Ovary (tissue), 9 donors: ENCODE results near the gene CDHR2. TPM values are rescaled to one million over a fixed set of nuclear protein-coding genes. Genes with fewer than 3 reads are reported as not detected.

Source experiments
- DNase-seq, 5 donors: peaks; one replicate each; pipeline ENCODE4 v3.0.0-alpha.2; 2019 to 2020
- H3K27ac ChIP-seq, 2 donors: fragments of 200-600 bp; one replicate each; pipeline versions ENCODE4 v1.5.1 to v1.8.0; 2019 to 2022
- H3K27me3 ChIP-seq: fragments of 200-600 bp; one replicate; pipeline ENCODE4 v1.8.0; 2022
- H3K36me3 ChIP-seq: fragments of 200-600 bp; sonication (generic); one replicate; pipeline ENCODE4 v1.5.1; 2019
- H3K4me1 ChIP-seq: one replicate; pipeline ENCODE4 v1.8.1; 2013; ENCODE audit warnings: mild to moderate bottlenecking, moderate library complexity; ENCODE audit not compliant: insufficient read depth
- H3K4me3 ChIP-seq: fragments of 200-600 bp; sonication (generic); one replicate; pipeline ENCODE4 v1.5.1; 2017
- H3K9me3 ChIP-seq, 2 donors: fragments of 200-600 bp in 1 of 2; sonication (generic) in 1 of 2; one replicate each; pipeline versions ENCODE4 v1.5.1 to v1.8.1; 2013 to 2019; ENCODE audit warnings: mild to moderate bottlenecking in 1 of 2, moderate library complexity in 1 of 2
- CTCF ChIP-seq, 3 donors: fragments of 450-650 bp in 2 of 3; fragments of 200-600 bp in 1 of 3; IDR thresholded peaks; one replicate each; pipeline versions ENCODE4 v1.5.1 to v1.8.0; 2016 to 2022; ENCODE audit warnings: antibody characterized with exemption in 3 of 3, mild to moderate bottlenecking in 1 of 3
- EP300 ChIP-seq: sonication (generic); formaldehyde crosslinking; IDR thresholded peaks from one replicate; pipeline ENCODE4 v1.6.1; 2017; ENCODE audit warnings: antibody characterized with exemption
- POLR2A ChIP-seq: fragments of 450-650 bp; IDR thresholded peaks from one replicate; pipeline ENCODE4 v1.6.1; 2017; ENCODE audit warnings: antibody characterized with exemption, mild to moderate bottlenecking, moderate library complexity
- WGBS, 3 donors: extraction: QIAGEN DNeasy Blood & Tissue Kit in 1 of 3; methylation state at CpG; one replicate each; pipeline versions ENCODE4 v1.1.5 to v1.1.7; 2013 to 2017; 5-methylcytosine and 5-hydroxymethylcytosine counted together
- intact Hi-C, 4 donors: fragments of 100-400 bp; cut with DNase I; formaldehyde crosslinking; loops; one replicate each; pipeline versions ENCODE4 v1.11.0 to v1.15.1; 2022 to 2023
- polyA plus RNA-seq, 2 donors: library from polyadenylated mRNA; stranded (reverse); fragments of 200-250 nt in 1 of 2; fragments of 350-450 nt in 1 of 2; fragmentation: Illumina TruSeq in 1 of 2; extraction: RNeasy Lipid Tissue Mini Kit (QIAGEN cat#74804) in 1 of 2; gene quantifications; one replicate each; pipeline ENCODE4 v1.2.3, GENCODE V29; 2013 to 2014
- total RNA-seq, 7 donors: library from RNA; depleted of rRNA in 2 of 7; stranded (reverse); fragments of >200 nt in 2 of 7; fragmentation: NEBNext Ultra II Directional in 3 of 7; extraction: Animal tissue kit (Norgen Biotek cat#: 25700) in 3 of 7; gene quantifications; one replicate each; pipeline versions ENCODE4 v1.1.0 to v1.2.4, GENCODE V29; 2016 to 2023
- donor health status: DM: no; HTN: no; CAD: no; lungs with moderate emphysema.
- donor health status: DM: no; HTN: no; CAD: no.
- donor health status: Bipolar disorder and iron deficiency.
- donor health status: DM: yes; HTN: yes; CAD: no.
- donor health status: DM: no; HTN: no; CAD: no.
- donor health status: DM: yes; HTN: yes; CAD: no.

CDHR2 gene
- total and polyA plus RNA-seq, 9 donors = 0.10 to 2.0 (median 0.20) TPM; not detected in 6

DNA sequence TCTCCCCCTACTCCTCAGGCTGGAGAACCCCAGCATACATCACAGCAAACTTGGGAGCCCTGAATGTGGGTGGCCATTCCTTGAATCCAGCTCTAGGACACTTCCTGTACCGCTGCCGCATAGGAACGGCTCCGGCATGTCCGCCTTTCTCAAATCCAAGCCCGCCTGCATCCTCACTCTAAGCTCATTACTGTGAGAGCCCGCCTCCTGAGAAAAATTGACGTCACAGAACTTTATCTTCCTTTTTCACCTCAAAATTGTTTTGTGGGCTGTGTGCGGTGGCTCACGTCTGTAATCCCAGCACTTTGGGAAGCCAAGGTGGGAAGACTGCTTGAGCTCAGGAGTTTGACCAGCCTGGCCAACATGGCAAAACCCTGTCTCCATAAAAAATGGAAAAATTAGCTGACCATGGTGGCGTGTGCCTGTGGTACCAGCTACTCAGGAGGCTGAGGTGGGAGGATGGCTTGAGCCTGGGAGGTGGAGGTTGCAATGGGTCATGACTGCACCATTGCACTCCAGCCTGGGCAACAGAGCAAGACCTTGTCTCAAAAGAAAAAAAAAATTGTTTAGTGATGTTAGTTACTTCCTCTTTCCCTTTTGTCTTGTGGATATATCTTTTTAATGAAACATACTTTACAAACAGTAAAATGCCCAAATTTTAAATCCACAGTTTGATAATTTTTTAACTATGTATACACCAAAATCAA, 34.7 kb upstream of the CDHR2 start:
- TF ChIP-seq CTCF (IDR thresholded peaks at IDR 0.05) (no peak), POLR2A (no peak), EP300 (no peak)
- no peaks in the 10 kb centered on the region for H3K9me3 ChIP-seq
- WGBS, 3 donors = 56 to 72% (median 65%) methylated on average over 11 of the region's 11 CpGs
- no peak overlapping the region for H3K4me3 ChIP-seq
- H3K27me3 ChIP-seq = no peaks in the 10 kb centered on the region
- no peak for DNase-seq
- H3K27ac ChIP-seq = no peak overlapping the region
- no peaks in the 10 kb centered on the region for H3K36me3 ChIP-seq
- intact Hi-C loops = no loop called here
- no peaks in the 10 kb centered on the region for H3K4me1 ChIP-seq

- Histone ChIP-seq H3K4me3 (no peak overlapping the region), H3K27me3 (no peaks in the 10 kb centered on the region), H3K4me1 (no peaks in the 10 kb centered on the region), H3K36me3 (no peaks in the 10 kb centered on the region), H3K27ac (no peak overlapping the region), H3K9me3 (no peaks in the 10 kb centered on the region)
- intact Hi-C loops = no loop called here
- no peak for TF ChIP-seq CTCF (IDR thresholded peaks at IDR 0.05)
- WGBS, 3 donors = 74 to 85% (median 79%) methylated on average over 4 of the region's 4 CpGs
- DNase-seq = no peak
Observed at GRCh38 chr5:176515396-176515795, 33.7 kb upstream of the CDHR2 start.

DNA sequence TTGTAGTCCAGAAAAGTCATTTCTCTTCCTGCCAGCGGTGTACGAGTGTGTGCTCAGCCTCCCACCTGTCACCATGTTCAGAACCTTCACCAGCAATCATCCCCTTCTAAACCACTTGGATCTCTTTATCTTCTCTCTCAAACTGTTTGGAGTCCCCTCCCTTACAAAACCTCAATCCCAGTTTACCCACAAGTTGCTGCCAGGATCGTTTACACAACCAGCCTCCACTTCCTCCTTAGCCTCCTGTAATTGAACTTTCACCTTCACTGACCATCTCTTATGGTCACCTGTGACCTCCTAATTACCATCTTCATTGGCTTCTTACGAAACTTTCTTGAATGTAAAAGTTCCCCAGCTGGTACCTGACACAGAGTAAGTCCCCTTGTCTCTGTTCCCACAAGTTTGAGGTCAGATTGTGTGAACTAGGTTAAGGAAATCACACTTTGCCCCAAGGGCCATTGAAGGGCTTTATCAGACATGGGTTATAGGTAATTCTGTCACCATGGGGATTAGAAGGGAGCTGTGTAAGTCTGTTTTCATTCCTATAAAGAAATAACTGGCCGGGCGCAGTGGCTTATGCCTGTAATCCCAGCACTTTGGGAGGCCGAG, 32.0 kb upstream of the CDHR2 start:
- intact Hi-C loops = no loop called here
- no peak for DNase-seq
- 62 to 66% (median 64%) methylated on average over 7 of the region's 7 CpGs for WGBS, 3 donors

More for the DNA sequence above, 32.0 kb upstream of the CDHR2 start:
- no peak overlapping the region for H3K4me3 ChIP-seq
- no peaks in the 10 kb centered on the region for H3K4me1 ChIP-seq
- no peak for TF ChIP-seq POLR2A
- TF ChIP-seq EP300 = no peak
- TF ChIP-seq CTCF (IDR thresholded peaks at IDR 0.05) = no peak
- no peak overlapping the region for H3K27ac ChIP-seq
- H3K36me3 ChIP-seq = no peaks in the 10 kb centered on the region
- no peaks in the 10 kb centered on the region for H3K9me3 ChIP-seq
- H3K27me3 ChIP-seq = no peaks in the 10 kb centered on the region
